Fibroblast of pulmonary artery (primary cell): ENCODE measurements around the gene SCAF11.

ENCODE experiments used
- DNase-seq: peaks from one replicate; pipeline ENCODE4 v3.0.0-alpha.2; 2010; ENCODE audit warnings: low read depth
- H3K4me3 ChIP-seq: replicated peaks from 2 replicates; pipeline ENCODE4 v1.5.1; 2011; ENCODE audit warnings: low read depth, mild to moderate bottlenecking, control low read depth, low read length, moderate library complexity
- TF ChIP-seq, protein P1 (sequence below): IDR thresholded peaks from 2 replicates; pipeline ENCODE4 v1.5.1; 2011; ENCODE audit warnings: mild to moderate bottlenecking, control low read depth, low read length, inconsistent platforms; ENCODE audit errors: missing control alignments

SCAF11 gene

GRCh38 chr12:45918818-45919217 is 71.6 kb downstream of the SCAF11 start:
- H3K4me3 ChIP-seq: no peak overlapping the region
- DNase-seq: peak; percentile 23
- TF ChIP-seq, protein P1, sequence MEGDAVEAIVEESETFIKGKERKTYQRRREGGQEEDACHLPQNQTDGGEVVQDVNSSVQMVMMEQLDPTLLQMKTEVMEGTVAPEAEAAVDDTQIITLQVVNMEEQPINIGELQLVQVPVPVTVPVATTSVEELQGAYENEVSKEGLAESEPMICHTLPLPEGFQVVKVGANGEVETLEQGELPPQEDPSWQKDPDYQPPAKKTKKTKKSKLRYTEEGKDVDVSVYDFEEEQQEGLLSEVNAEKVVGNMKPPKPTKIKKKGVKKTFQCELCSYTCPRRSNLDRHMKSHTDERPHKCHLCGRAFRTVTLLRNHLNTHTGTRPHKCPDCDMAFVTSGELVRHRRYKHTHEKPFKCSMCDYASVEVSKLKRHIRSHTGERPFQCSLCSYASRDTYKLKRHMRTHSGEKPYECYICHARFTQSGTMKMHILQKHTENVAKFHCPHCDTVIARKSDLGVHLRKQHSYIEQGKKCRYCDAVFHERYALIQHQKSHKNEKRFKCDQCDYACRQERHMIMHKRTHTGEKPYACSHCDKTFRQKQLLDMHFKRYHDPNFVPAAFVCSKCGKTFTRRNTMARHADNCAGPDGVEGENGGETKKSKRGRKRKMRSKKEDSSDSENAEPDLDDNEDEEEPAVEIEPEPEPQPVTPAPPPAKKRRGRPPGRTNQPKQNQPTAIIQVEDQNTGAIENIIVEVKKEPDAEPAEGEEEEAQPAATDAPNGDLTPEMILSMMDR: no peak

- TF ChIP-seq, protein P1: no peak
Measured at GRCh38 chr12:45915405-45915804, 75.0 kb downstream of the SCAF11 start.

GRCh38 chr12:45914090-45914489 is 76.3 kb downstream of the SCAF11 start:
- TF ChIP-seq, protein P1: no peak
- DNase-seq: peak; percentile 48
- H3K4me3 ChIP-seq: no peak overlapping the region

More at GRCh38 chr12:45915405-45915804, 75.0 kb downstream of the SCAF11 start:
- DNase-seq: no peak
- H3K4me3 ChIP-seq: no peak overlapping the region

DNA sequence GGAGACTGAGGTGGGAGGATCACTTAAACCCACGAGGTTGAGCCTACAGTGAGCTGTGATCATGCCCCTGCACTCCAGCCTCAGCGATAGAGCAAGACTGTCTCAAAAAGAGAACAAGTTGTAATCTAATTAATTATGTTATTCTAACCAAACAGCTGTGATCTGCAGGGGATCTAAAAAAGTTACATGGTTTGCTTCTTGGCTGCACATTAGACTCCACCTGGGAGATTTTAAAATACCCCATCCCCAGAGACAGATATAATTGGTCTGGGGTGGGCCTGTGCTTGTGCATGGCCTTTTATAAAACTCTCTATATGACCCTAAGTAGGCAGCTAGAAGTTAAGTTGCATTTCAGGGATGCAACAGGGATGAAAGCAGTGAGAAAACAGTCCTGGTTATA is 76.7 kb downstream of the SCAF11 start:
- H3K4me3 ChIP-seq: no peak overlapping the region
- TF ChIP-seq, protein P1: no peak
- no peak for DNase-seq

DNA sequence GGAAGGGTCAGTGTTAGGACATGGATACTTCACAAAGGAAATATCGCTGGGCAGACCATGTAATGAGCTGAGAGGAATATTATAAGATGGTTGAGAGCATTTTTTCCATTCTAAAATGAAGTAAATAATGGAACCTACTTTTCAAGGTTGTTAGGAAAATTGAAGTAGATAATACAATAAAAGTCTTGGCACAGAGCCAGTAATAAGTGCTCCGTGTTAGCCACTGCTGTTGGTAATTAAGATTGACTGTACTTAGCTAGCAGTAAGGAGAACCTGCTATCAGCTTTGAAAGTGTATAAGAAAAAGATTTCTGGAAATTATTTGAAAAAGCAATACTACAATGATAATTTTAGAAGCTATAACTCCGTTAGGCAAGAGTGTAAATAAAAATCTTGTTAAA is 77.6 kb downstream of the SCAF11 start:
- no peak overlapping the region for H3K4me3 ChIP-seq
- no peak for DNase-seq
- TF ChIP-seq, protein P1: no peak

- TF ChIP-seq, protein P1: no peak
- H3K4me3 ChIP-seq: no peak overlapping the region
- DNase-seq: no peak
Measured at GRCh38 chr12:45909041-45909713, 81.2 kb downstream of the SCAF11 start.

GRCh38 chr12:45907955-45908354 is 82.4 kb downstream of the SCAF11 start:
- no peak overlapping the region for H3K4me3 ChIP-seq
- DNase-seq: no peak
- TF ChIP-seq, protein P1: no peak
